KMS-11 (cell line): Measurements from ENCODE around the gene GYS2.

Source experiments
- H2AFZ ChIP-seq: fragments of 200-600 bp; sonication (generic); 2 replicates; pipeline ENCODE4 v1.6.1; 2016; ENCODE audit warnings: antibody characterized with exemption, mixed run types, low read depth
- H3K27ac ChIP-seq: fragments of 200-600 bp; sonication (generic); 2 replicates; pipeline ENCODE4 v1.6.1; 2016; ENCODE audit warnings: mild to moderate bottlenecking, mixed run types
- H3K27me3 ChIP-seq: fragments of 200-600 bp; sonication (generic); 2 replicates; pipeline ENCODE4 v1.6.1; 2017; ENCODE audit warnings: mild to moderate bottlenecking, low read depth, mixed run types, moderate library complexity; ENCODE audit not compliant: insufficient read depth
- H3K36me3 ChIP-seq: fragments of 200-600 bp; sonication (generic); 2 replicates; pipeline ENCODE4 v1.6.1; 2017; ENCODE audit warnings: mild to moderate bottlenecking, mixed run types; ENCODE audit not compliant: insufficient read depth
- H3K4me1 ChIP-seq: fragments of 200-600 bp; sonication (generic); 2 replicates; pipeline ENCODE4 v1.6.1; 2016; ENCODE audit warnings: mild to moderate bottlenecking, low read depth, mixed run types; ENCODE audit not compliant: poor library complexity, severe bottlenecking
- H3K4me2 ChIP-seq: fragments of 200-600 bp; sonication (generic); 2 replicates; pipeline ENCODE4 v1.7.0; 2016; ENCODE audit warnings: mild to moderate bottlenecking, mixed run types
- H3K4me3 ChIP-seq: fragments of 200-600 bp; sonication (generic); IDR thresholded peaks from 2 replicates; pipeline ENCODE4 v1.6.1; 2017; ENCODE audit warnings: low read depth, low read length, mixed read lengths; ENCODE audit not compliant: insufficient read depth
- H3K79me2 ChIP-seq: fragments of 200-600 bp; sonication (generic); 2 replicates; pipeline ENCODE4 v1.6.1; 2016; ENCODE audit warnings: low read depth, mixed run types; ENCODE audit not compliant: insufficient read depth
- H3K9ac ChIP-seq: fragments of 200-600 bp; sonication (generic); 2 replicates; pipeline ENCODE4 v1.6.1; 2016; ENCODE audit warnings: mild to moderate bottlenecking, mixed run types
- H4K20me1 ChIP-seq: fragments of 200-600 bp; sonication (generic); 2 replicates; pipeline ENCODE4 v1.6.1; 2016; ENCODE audit warnings: mild to moderate bottlenecking, mixed run types; ENCODE audit not compliant: insufficient read depth
- TF ChIP-seq, protein P1 (sequence below): fragments of 200-600 bp; sonication (generic); conservative IDR thresholded peaks from 2 replicates; pipeline ENCODE4 v1.6.1; 2017; ENCODE audit warnings: low read depth, mild to moderate bottlenecking, antibody characterized with exemption, low read length, moderate library complexity, mixed read lengths

The GYS2 gene

DNA sequence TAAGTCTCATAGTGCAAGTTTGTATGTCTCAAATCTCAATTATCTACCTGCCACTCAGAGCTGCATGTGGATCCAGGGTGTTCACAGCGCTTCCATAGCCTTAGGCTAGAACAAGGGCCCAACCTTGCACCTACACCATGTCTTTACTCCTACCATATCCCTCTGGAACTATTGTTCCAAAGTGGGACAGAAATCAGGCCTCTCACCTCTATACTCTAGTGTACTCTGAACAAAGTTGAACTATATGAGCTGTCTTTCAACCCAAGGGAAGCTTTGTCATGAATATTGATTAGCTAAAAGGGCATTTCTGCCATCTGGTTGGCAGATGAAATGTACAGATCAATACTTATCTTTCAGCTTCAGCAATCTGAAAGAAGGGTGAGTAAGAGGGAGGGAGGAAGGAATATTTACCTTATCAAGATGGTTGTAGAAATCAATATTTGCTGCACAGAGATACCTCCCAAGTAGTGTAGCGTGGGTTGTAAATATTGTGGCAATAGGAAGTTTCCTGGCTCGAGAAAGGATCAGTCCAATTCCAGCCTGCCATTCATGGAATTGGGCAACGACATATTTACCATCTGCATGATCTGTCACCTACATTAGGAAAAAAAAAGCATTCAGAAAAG is 30.8 kb downstream of the GYS2 start:
- Histone ChIP-seq H3K9ac (no peak overlapping the region), H3K27ac (no peak overlapping the region), H3K4me3 (no peak overlapping the region), H3K36me3 (no peaks in the 10 kb centered on the region), H3K27me3 (no peaks in the 10 kb centered on the region), H4K20me1 (no peaks in the 10 kb centered on the region), H2AFZ (no peak overlapping the region), H3K4me2 (no peak overlapping the region), H3K79me2 (no peaks in the 10 kb centered on the region), H3K4me1 (no peaks in the 10 kb centered on the region)
- TF ChIP-seq, protein P1, sequence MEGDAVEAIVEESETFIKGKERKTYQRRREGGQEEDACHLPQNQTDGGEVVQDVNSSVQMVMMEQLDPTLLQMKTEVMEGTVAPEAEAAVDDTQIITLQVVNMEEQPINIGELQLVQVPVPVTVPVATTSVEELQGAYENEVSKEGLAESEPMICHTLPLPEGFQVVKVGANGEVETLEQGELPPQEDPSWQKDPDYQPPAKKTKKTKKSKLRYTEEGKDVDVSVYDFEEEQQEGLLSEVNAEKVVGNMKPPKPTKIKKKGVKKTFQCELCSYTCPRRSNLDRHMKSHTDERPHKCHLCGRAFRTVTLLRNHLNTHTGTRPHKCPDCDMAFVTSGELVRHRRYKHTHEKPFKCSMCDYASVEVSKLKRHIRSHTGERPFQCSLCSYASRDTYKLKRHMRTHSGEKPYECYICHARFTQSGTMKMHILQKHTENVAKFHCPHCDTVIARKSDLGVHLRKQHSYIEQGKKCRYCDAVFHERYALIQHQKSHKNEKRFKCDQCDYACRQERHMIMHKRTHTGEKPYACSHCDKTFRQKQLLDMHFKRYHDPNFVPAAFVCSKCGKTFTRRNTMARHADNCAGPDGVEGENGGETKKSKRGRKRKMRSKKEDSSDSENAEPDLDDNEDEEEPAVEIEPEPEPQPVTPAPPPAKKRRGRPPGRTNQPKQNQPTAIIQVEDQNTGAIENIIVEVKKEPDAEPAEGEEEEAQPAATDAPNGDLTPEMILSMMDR: no peak

DNA sequence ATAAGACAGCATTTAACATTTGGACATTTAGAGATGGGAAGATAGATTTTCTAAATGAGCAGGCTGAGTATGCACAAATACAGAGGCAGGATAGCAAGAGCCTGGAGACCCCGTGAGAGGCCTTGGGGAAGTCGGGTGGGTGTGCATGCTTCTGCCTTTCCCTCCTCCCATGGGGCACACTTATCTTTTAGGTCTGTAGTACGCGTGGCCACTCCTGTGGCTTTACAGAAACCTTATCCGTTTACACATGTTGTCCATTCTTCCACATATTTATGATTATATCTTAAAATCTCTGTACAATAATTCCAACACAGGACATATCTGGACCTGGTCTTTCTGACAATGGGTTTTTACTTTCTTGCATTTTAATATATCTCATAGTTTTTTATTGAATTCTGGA is 33.6 kb downstream of the GYS2 start:
- Histone ChIP-seq H3K79me2 (no peaks in the 10 kb centered on the region), H3K27ac (no peak overlapping the region), H3K9ac (no peak overlapping the region), H4K20me1 (no peaks in the 10 kb centered on the region), H3K4me2 (no peak overlapping the region), H3K27me3 (no peaks in the 10 kb centered on the region), H2AFZ (no peak overlapping the region), H3K4me1 (no peaks in the 10 kb centered on the region), H3K4me3 (no peak overlapping the region), H3K36me3 (no peaks in the 10 kb centered on the region)
- TF ChIP-seq, protein P1: no peak

DNA sequence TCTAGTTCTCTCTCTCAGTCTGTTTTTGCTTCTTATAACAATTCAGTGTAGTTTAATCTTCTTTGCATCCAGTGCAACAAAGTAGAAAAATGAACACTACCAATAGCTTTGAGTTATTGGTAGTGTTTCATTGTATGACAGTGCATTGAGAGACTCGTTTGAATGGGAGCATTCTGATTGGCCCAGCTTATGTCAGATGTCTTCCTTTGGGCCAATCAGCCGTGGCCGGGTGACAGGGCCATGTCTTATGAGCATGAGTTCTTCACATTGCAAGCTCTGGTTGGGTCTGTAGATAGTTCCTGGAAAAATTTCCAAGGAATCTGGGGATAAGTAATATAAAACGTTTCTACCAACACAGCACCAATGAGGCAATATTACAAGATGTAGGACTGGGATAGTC is 36.5 kb downstream of the GYS2 start:
- Histone ChIP-seq H4K20me1 (no peaks in the 10 kb centered on the region), H3K36me3 (no peaks in the 10 kb centered on the region), H3K9ac (no peak overlapping the region), H3K27me3 (no peaks in the 10 kb centered on the region), H3K4me3 (no peak overlapping the region), H3K79me2 (no peaks in the 10 kb centered on the region), H2AFZ (no peak overlapping the region), H3K4me2 (no peak overlapping the region), H3K27ac (no peak overlapping the region), H3K4me1 (no peaks in the 10 kb centered on the region)
- TF ChIP-seq, protein P1: no peak

DNA sequence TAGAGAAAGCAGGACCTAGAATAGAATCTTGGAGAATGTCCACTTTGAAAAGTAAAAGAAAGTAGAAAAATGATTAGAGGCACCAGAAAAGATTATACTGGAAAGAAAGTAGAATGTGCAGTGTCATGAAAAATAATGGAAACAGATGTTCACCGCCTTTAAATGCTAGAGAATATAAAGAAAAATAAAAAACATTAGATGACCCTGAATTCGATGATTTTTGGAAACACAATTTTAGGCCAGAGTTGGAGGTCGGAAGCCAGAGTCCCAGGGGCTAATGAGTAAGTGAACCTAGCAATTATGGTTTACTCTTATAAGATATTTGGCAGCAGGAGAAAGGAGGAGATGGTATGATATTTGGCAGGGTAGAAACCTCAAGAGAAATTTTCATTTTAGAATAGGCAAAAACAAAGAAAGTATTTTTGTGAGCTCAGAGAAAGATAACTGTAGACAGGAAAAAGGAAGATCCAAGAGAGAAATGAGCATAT is 37.7 kb downstream of the GYS2 start:
- H3K79me2 ChIP-seq: no peaks in the 10 kb centered on the region
- no peaks in the 10 kb centered on the region for H3K36me3 ChIP-seq
- H4K20me1 ChIP-seq: no peaks in the 10 kb centered on the region
- H3K27me3 ChIP-seq: no peaks in the 10 kb centered on the region
- H3K4me3 ChIP-seq: no peak overlapping the region
- no peak overlapping the region for H3K9ac ChIP-seq
- no peaks in the 10 kb centered on the region for H3K4me1 ChIP-seq
- no peak overlapping the region for H3K4me2 ChIP-seq
- no peak overlapping the region for H3K27ac ChIP-seq
- TF ChIP-seq, protein P1: no peak
- H2AFZ ChIP-seq: no peak overlapping the region
